Spleen (tissue), 7 donors: Measurements from ENCODE around the gene SEC11A.

Experiments used
- POLR2A ChIP-seq, 3 donors: fragments of 450-650 bp; IDR thresholded peaks; one replicate each; pipeline ENCODE4 v1.5.1; 2017; ENCODE audit warnings: antibody characterized with exemption in 3 of 3, mild to moderate bottlenecking in 1 of 3
- POLR2AphosphoS5 ChIP-seq, 3 donors: sonication (generic); formaldehyde crosslinking; IDR thresholded peaks; one replicate each; pipeline ENCODE4 v1.5.1; 2017; ENCODE audit warnings: antibody characterized with exemption in 3 of 3
- TF ChIP-seq, protein P1 (sequence below), 11 experiments: fragments of 200-600 bp in 7 of 11; fragments of 450-650 bp in 4 of 11; sonication (generic) in 4 of 11; IDR thresholded peaks in 8 of 11; conservative IDR thresholded peaks in 3 of 11; 1 replicate in 7 of 11; 2 replicates in 4 of 11; pipeline versions ENCODE4 v1.4.0 to v1.8.0; 2016 to 2021; ENCODE audit warnings: antibody characterized with exemption in 11 of 11, inconsistent platforms in 4 of 11, mild to moderate bottlenecking in 1 of 11
- donor health status: DM: no; HTN: no; CAD: no; lungs with moderate emphysema.
- donor health status: DM: no; HTN: no; CAD: no.
- donor health status: DM: no; HTN: no; CAD: no.

DNA sequence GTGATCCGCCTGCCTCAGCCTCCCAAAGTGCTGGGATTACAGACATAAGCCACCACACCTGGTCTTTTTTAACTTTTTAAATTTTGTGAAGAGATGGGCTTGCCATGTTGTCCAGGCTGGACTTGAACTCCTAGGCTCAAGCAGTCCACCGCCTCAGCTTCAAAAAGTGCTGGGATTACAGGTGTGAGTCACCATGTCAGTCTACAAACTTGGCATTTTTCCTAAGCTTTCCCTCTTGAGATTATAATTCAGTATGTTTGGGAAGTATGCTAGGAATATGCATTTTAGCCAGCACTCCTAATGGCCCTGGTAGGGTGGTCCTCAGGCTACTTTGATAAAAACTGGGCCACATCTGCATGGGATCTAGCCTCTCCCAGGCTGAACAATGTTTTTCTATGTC is 66.2 kb downstream of the SEC11A start:
- TF ChIP-seq, protein P1, sequence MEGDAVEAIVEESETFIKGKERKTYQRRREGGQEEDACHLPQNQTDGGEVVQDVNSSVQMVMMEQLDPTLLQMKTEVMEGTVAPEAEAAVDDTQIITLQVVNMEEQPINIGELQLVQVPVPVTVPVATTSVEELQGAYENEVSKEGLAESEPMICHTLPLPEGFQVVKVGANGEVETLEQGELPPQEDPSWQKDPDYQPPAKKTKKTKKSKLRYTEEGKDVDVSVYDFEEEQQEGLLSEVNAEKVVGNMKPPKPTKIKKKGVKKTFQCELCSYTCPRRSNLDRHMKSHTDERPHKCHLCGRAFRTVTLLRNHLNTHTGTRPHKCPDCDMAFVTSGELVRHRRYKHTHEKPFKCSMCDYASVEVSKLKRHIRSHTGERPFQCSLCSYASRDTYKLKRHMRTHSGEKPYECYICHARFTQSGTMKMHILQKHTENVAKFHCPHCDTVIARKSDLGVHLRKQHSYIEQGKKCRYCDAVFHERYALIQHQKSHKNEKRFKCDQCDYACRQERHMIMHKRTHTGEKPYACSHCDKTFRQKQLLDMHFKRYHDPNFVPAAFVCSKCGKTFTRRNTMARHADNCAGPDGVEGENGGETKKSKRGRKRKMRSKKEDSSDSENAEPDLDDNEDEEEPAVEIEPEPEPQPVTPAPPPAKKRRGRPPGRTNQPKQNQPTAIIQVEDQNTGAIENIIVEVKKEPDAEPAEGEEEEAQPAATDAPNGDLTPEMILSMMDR (IDR thresholded peaks at IDR 0.05 in 8 of 11, conservative IDR thresholded peaks at IDR 0.05 in 3 of 11): no peak
- no peak for TF ChIP-seq POLR2A (IDR thresholded peaks at IDR 0.05)
- TF ChIP-seq POLR2AphosphoS5 (IDR thresholded peaks at IDR 0.05): no peak
